GM12865 (cell line): Measurements from ENCODE around the gene CATSPERZ.

Experiments
- DNase-seq: peaks from one replicate; pipeline ENCODE4 v3.0.0; 2010; ENCODE audit warnings: low read depth
- H3K4me3 ChIP-seq: 2 replicates; pipeline ENCODE4 v1.5.1; 2011; ENCODE audit warnings: mild to moderate bottlenecking, low read depth, low read length, control low read depth
- CTCF ChIP-seq: IDR thresholded peaks from 2 replicates; pipeline ENCODE4 v1.5.1; 2011; ENCODE audit warnings: low read length, control low read depth, low read depth, inconsistent platforms; ENCODE audit not compliant: insufficient read depth; ENCODE audit errors: missing control alignments

Gene CATSPERZ

GRCh38 chr11:64303109-64304031 is 3.2 kb downstream of the CATSPERZ start:
- no peak for DNase-seq
- TF ChIP-seq CTCF = no peak
- H3K4me3 ChIP-seq = peak overlapping the region; percentile 64

DNA sequence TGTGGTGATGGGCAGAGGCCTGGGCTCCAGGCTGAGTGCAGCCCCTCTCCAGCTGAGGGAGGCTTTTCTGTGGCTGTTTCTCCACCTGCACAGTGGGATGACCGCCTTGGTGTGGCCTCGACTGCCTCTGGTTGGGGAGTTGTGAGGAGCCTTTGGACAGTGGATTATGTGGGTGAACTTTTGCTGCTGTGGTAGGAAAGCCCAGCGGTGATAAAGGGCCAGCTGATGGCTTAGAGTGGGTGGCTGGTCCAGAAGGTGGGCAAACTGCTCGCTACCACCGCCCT is 3.8 kb downstream of the CATSPERZ start:
- H3K4me3 ChIP-seq = peak overlapping the region; percentile 64
- no peak for DNase-seq
- TF ChIP-seq CTCF = no peak

GRCh38 chr11:64304316-64305072 is 4.3 kb downstream of the CATSPERZ start:
- peak; percentile 97 for DNase-seq
- H3K4me3 ChIP-seq = peak overlapping the region; percentile 64
- peak; percentile 89 for TF ChIP-seq CTCF

- peak within 1 kb of the TSS; percentile 94 for H3K4me3 ChIP-seq
- peak; percentile 100 for DNase-seq
- TF ChIP-seq CTCF = no peak
Measured at GRCh38 chr11:64305075-64305690, 5.0 kb downstream of the CATSPERZ start, which contains the start of gene ESRRA. Gene ESRRA (plus strand): TSS chr11:64305524. CDS start chr11:64307180, 1,656 bp downstream.

DNA sequence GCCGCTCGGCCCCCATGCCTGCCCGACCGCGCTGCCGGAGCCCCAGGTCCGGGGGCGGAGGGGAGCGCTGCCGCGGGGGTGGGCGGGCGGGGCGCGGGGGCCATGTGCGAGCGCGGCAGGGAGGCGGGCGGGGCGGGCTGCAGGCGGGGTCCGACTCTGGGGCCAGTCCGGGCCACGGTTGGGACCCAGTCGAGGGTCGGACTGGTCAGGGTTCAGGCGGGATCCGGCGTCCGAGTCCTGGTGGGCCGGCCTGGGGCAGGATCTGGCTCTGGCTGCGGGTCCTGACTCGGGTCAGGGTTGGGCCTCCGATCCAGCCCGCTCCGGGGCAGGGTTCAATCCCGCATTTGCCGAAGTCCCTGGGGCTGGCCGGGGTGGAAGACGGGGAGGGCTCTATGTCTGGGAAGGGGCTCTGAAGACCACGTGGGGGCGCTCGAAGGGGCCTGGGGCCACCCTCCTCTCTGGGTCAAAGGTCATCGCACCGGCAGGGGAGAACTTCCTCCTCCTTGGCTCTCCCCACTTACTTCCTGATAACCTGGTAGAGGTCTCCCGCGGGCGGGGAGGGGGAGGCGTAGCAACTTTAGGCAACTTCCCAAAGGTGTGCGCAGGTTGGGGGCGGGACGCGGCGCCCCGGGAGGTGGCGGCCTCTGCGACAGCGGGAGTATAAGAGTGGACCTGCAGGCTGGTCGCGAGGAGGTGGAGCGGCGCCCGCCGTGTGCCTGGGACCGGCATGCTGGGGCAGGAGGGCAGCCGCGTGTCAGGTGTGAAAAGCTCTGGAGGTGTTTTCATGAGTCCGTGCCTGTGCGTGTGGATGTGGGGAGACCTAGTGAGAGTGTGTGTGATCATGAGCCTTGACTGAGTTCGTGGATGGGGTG is 5.8 kb downstream of the CATSPERZ start:
- H3K4me3 ChIP-seq = peak overlapping the region; percentile 94
- DNase-seq = peak; percentile 78
- peak; percentile 47 for TF ChIP-seq CTCF

DNA sequence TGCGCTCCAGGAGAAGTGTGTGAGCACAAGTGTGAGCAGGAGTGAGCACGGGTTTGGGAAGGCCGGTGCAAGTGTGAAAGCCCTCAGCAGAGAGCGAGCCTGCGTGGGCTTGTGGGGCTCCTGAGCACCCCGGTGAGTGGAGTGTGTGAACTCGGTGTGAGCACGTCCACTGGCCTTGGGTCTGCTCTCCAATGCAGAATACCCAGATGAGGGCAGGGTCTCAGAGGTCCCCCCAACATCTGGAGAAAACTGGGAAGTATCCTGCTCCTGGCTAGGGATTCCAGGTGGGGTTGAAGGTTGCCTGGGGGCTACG is 6.4 kb downstream of the CATSPERZ start:
- TF ChIP-seq CTCF = no peak
- peak overlapping the region; percentile 94 for H3K4me3 ChIP-seq
- no peak for DNase-seq
